Loucy (cell line): ENCODE measurements around the gene ASPSCR1.
"Not testable (repeated sequence)": the region's sequence is repeated elsewhere in the genome, so short reads cannot be mapped to it uniquely, and the experiment has no call there.

ENCODE experiments used
- H2AFZ ChIP-seq: fragments of 200-600 bp; sonication (generic); 2 replicates; pipeline ENCODE4 v1.6.0; 2016; ENCODE audit warnings: antibody characterized with exemption, mild to moderate bottlenecking, low read length, moderate library complexity
- H3F3A ChIP-seq: fragments of 200-600 bp; 2 replicates; pipeline ENCODE4 v1.6.0; 2016; ENCODE audit warnings: antibody characterized with exemption, low read depth, mild to moderate bottlenecking
- H3K27me3 ChIP-seq: fragments of 200-600 bp; sonication (generic); 2 replicates; pipeline ENCODE4 v1.6.1; 2014; ENCODE audit warnings: low read length, mild to moderate bottlenecking; ENCODE audit not compliant: insufficient read depth, poor library complexity, severe bottlenecking
- H3K36me3 ChIP-seq: fragments of 200-600 bp; sonication (generic); 2 replicates; pipeline ENCODE4 v1.6.1; 2016; ENCODE audit warnings: low read length; ENCODE audit not compliant: insufficient read depth
- H3K4me1 ChIP-seq: fragments of 200-600 bp; sonication (generic); 2 replicates; pipeline ENCODE4 v1.5.1; 2014; ENCODE audit warnings: low read length, mild to moderate bottlenecking; ENCODE audit not compliant: insufficient read depth, poor library complexity, severe bottlenecking
- H3K4me2 ChIP-seq: fragments of 200-600 bp; sonication (generic); 2 replicates; pipeline ENCODE4 v1.6.0; 2014; ENCODE audit warnings: antibody characterized with exemption, low read length, low read depth, mild to moderate bottlenecking; ENCODE audit not compliant: poor library complexity, severe bottlenecking
- H3K4me3 ChIP-seq: fragments of 200-600 bp; sonication (generic); 2 replicates; pipeline ENCODE4 v1.5.1; 2014; ENCODE audit warnings: low read length, mild to moderate bottlenecking, mixed read lengths; ENCODE audit not compliant: poor library complexity, severe bottlenecking
- H3K79me2 ChIP-seq: fragments of 200-600 bp; sonication (generic); 2 replicates; pipeline ENCODE4 v1.6.1; 2014; ENCODE audit warnings: low read length; ENCODE audit not compliant: insufficient read depth
- H3K9ac ChIP-seq: fragments of 200-600 bp; sonication (generic); 2 replicates; pipeline ENCODE4 v1.6.0; 2014; ENCODE audit warnings: mild to moderate bottlenecking, low read depth, low read length, moderate library complexity; ENCODE audit not compliant: poor library complexity, severe bottlenecking
- H3K9me2 ChIP-seq: fragments of 200-600 bp; sonication (generic); replicated peaks from 2 replicates; pipeline ENCODE4 v1.6.1; 2016; ENCODE audit warnings: low read depth, low read length, mixed read lengths
- H3K9me3 ChIP-seq: fragments of 200-600 bp; sonication (generic); 2 replicates; pipeline ENCODE4 v1.6.1; 2014; ENCODE audit warnings: mild to moderate bottlenecking, antibody characterized with exemption, low read length, low read depth; ENCODE audit not compliant: insufficient read depth
- H4K20me1 ChIP-seq: fragments of 200-600 bp; sonication (generic); 2 replicates; pipeline ENCODE4 v1.6.0; 2014; ENCODE audit warnings: antibody characterized with exemption, low read length, mild to moderate bottlenecking; ENCODE audit not compliant: insufficient read depth, poor library complexity, severe bottlenecking
- EZH2phosphoT487 ChIP-seq: fragments of 200-600 bp; IDR thresholded peaks from 2 replicates; pipeline ENCODE4 v1.6.1; 2018; ENCODE audit warnings: antibody characterized with exemption, mild to moderate bottlenecking, moderate library complexity, borderline replicate concordance
- TF ChIP-seq, protein P1 (sequence below): fragments of 200-600 bp; sonication (generic); conservative IDR thresholded peaks from 2 replicates; pipeline ENCODE4 v1.5.1; 2014; ENCODE audit warnings: mild to moderate bottlenecking, antibody characterized with exemption, low read length

ASPSCR1 gene

DNA sequence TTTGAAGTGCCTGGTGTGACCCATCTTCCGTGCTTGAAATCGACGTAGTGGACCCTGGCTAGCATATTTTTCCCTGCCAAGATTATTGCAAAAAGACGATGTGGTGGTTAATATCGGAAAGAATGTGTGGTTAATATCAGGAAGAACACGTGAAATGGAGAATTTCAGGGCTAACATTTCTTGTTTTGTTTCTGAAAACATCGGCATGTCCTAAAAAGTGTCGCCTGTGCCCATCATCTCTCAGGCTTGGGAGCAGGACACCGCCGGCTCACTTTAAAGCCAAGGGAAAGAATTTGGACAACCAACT, 60.4 kb downstream of the ASPSCR1 start:
- H3K79me2 ChIP-seq: peaks cover 7% of the 10 kb centered on the region; the same call in 1 of the 2 replicates
- peaks cover 7% of the 10 kb centered on the region for H4K20me1 ChIP-seq
- no peaks in the 10 kb centered on the region for H3K36me3 ChIP-seq
- peak overlapping the region; percentile 89 for H3K9ac ChIP-seq
- H3K4me2 ChIP-seq: peak overlapping the region; percentile 94
- TF ChIP-seq, protein P1, sequence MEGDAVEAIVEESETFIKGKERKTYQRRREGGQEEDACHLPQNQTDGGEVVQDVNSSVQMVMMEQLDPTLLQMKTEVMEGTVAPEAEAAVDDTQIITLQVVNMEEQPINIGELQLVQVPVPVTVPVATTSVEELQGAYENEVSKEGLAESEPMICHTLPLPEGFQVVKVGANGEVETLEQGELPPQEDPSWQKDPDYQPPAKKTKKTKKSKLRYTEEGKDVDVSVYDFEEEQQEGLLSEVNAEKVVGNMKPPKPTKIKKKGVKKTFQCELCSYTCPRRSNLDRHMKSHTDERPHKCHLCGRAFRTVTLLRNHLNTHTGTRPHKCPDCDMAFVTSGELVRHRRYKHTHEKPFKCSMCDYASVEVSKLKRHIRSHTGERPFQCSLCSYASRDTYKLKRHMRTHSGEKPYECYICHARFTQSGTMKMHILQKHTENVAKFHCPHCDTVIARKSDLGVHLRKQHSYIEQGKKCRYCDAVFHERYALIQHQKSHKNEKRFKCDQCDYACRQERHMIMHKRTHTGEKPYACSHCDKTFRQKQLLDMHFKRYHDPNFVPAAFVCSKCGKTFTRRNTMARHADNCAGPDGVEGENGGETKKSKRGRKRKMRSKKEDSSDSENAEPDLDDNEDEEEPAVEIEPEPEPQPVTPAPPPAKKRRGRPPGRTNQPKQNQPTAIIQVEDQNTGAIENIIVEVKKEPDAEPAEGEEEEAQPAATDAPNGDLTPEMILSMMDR: no peak
- no peak for TF ChIP-seq EZH2phosphoT487
- no peaks in the 10 kb centered on the region for H3K9me3 ChIP-seq
- no peaks in the 10 kb centered on the region for H3K27me3 ChIP-seq
- no peaks in the 10 kb centered on the region for H3K9me2 ChIP-seq
- peak overlapping the region; percentile 90 for H3K4me3 ChIP-seq
- no peaks in the 10 kb centered on the region for H3F3A ChIP-seq
- H2AFZ ChIP-seq: peak overlapping the region; percentile 79
- H3K4me1 ChIP-seq: peaks cover 8% of the 10 kb centered on the region

DNA sequence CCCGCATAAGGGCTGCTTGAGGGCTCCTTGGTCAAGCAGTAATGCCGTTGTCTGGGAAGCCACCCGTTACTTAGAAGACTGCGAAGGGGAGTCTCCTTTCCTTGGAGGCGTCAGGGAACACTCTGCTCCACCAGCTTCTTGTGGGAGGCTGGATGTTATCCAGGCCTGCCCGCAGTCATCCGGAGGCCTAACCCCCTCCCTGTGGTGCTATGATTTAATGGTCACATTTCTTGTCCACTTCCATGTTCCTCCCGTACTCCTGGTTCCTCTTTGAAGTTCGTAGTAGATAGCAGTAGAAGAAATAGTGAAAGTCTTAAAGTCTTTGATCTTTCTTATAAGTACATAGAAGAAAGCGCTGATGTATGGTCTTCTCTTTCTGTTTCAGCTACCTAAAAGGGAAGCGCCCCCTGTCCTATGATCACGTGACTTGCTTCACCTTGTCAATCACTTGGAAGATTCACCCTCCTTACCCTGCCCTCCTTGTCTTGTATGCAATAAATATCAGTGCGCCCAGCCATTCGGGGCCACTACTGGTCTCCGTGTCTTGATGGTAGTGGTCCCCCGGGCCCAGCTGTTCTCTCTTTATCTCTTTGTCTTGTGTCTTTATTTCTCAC, 61.5 kb downstream of the ASPSCR1 start:
- not testable (repeated sequence) for H4K20me1 ChIP-seq, H3K9me3 ChIP-seq, H3K4me3 ChIP-seq, H3K27me3 ChIP-seq, H3K9me2 ChIP-seq, H2AFZ ChIP-seq, H3K4me1 ChIP-seq, H3K4me2 ChIP-seq, H3F3A ChIP-seq, H3K9ac ChIP-seq, H3K79me2 ChIP-seq, H3K36me3 ChIP-seq

DNA sequence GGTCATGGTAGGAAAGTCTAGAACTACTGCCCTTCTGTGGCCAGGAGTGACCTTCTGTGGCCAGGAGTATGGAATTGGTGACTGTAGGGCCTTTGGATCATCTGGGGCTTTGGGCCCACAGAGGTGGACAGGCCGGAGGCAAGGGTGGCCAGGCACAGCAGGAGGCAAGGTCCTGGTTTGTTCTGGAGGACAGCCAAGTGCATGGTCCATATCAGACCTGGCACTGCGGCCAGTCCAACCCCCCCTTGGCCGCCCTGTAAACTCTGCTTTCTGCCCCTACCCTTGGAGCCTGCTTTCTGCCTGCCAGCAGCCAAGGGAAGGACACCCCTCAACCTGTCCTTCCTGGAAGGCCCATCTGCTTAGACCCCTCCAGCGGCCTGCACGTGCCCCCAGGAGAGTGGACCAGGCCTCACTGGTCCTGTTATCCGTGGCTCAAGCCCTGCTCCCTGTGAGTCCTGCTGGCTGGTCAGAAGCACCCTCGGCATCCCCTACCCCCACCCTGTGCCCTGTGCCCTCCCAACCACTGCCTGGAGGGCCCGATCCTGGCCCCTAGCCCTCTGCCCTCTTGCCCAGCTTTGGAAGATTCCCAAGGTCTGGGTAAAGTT, 62.4 kb downstream of the ASPSCR1 start:
- Histone ChIP-seq H3K9me2 (no peaks in the 10 kb centered on the region), H3K79me2 (peaks cover 7% of the 10 kb centered on the region; the same call in 1 of the 2 replicates), H3F3A (no peaks in the 10 kb centered on the region), H3K4me2 (no peak overlapping the region), H2AFZ (no peak overlapping the region), H3K4me1 (peaks cover 8% of the 10 kb centered on the region), H4K20me1 (peaks cover 7% of the 10 kb centered on the region), H3K9me3 (no peaks in the 10 kb centered on the region), H3K9ac (no peak overlapping the region), H3K4me3 (no peak overlapping the region), H3K27me3 (no peaks in the 10 kb centered on the region), H3K36me3 (no peaks in the 10 kb centered on the region)
- TF ChIP-seq EZH2phosphoT487: no peak
- TF ChIP-seq, protein P1: no peak
